NCI-H2196 (cell line): ENCODE data around the gene HK3.

Experiments
- DNase-seq: peaks from one replicate; lab custom pipeline; 2025; ENCODE audit not compliant: unreplicated experiment; lab: John Stamatoyannopoulos, UW

HK3 gene

DNA sequence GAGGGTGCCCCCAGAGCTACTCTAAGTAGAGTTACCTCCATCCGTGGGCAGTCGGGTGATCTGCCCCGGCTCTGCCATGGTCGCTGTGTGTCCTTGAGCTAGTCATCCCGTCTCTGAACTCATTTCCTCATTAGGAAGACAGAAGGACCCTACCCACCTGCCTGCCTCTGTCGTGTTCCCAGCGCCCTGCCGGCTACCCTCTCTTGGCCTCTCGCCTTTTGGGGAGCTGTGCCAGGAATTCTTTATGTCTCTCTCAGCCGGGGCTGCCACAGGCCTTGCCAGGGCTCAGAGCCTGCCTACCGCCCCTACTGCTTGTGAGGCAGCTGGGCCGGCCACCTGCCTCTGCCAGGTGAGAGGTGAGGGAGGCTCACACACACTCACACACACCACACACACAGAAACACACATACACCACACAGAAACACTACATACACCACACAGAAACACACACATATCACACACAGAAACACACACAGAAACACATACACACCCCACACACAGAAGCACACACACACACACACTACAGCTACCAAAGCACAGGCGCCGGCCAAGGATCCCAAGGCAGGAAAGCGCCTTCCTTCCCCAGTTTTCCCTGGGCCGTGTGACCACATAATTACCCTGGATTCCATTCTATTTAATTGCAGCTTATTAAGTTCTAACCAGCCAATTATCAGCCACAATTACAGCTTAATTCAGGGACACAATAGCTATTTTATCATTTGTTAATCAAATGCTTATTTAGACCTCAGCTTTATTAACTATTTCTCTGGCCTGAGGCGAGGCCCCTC lies 47.1 kb downstream of the HK3 start:
- peak; percentile 53 for DNase-seq

DNA sequence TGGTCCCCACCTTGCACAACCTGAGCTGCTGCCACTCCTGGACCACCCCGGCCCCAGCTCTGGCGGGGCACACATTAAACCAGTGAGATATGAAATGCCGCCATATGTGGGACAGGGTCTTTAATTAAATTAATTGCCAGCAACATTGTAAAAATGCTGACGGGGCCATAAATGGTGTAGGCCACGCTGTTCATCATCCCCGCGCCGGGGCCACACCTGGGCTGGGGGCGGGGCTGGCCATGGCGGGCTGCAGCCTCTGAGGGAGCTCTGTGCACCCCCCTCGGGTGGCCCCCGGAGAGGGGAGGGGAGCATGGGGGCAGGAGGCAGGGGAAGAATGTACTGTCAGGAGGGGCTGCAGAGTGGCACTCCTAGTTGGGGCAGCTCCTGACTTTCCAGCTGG lies 47.8 kb downstream of the HK3 start:
- DNase-seq = no peak

DNA sequence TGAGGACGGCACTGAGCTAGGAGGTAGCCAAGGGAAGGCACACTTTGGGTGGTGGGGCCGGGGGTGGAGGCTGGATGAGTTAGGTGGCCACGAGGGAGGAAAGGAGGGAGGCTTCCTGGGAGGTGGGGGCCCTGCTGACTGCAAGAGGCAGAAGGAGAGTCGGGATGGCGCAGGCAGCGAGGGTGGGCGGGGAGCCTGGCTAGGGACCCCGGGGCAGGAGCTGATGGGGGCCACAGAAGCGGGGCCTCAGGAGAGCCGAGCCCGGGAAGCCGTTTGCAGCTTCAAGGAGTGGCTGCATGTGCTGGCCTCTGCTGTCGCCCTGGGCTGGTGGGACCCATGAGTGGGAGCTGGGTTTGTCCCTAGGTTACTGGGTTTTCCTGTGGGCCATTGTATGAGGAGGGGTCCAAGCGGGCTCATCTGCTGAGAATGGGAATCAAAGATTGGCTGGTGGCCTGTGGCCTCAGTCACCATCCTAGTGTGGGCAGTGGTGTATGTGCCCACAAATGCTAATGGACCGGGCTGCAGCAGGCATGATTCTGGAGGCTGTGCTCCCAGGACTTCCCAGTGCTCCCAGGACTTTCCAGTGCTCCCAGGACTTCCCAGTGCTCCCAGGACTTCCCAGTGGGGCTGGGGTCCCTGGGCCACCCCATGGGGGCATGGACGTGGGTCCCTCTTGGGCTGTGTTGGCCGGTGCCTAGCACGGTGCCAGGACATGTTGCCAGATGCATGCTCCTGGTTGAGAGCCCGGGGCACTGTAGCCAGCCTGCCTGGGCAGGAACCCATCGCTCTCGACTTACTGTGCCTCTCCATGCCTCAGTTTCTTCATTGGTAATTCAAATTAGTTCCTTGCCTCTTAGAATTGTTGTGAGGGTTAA lies 48.5 kb downstream of the HK3 start:
- DNase-seq = no peak

DNA sequence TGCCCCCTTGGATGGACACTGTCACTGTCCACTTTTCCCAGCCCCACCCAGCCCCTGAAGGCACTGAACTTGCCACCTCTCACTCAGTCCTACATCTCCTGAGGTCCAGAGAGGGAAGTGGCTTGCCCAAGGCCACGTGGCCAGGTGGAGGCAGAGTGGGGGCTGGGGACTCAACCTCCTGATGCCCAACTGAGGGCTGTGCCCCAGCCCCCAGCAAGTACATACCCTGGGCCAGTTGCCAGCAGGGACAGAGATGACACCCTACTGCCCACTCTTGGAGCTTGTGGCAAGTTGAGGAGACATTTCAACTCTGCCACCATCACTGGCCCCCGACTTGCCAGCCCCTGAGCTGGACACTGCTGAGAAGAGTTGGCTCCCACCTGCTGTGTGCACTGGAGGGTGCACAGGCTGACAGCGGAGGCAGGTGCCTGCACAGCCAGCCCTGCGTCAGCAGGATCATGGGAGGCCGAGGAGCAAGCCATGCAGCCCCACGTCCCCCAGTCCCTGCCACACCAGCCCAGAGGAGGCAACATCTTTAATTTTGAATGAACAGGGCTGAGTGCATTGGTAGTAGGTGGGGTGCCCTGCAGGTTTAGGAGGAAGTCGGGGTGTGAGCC lies 49.4 kb downstream of the HK3 start:
- DNase-seq = no peak

DNA sequence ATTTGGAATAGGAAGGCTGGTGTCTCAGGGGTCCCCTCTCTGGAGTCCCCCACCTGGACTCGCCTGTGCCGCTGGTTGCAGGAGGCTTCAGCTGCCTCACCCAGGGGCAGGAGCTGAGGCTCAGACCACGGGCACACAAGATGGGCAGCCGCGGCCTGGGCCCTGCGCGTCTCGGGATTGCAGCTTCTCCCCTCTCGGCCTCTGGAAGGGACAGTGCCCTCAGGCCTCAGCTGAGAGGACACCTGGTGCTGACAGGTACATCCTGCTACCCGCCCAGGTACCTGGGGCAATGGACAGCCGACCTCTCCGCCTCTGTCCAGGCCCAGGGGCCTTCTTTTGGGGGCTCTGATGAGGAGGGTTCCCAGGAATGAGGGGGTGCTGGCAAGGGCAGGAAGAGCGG lies 50.5 kb downstream of the HK3 start:
- no peak for DNase-seq

DNA sequence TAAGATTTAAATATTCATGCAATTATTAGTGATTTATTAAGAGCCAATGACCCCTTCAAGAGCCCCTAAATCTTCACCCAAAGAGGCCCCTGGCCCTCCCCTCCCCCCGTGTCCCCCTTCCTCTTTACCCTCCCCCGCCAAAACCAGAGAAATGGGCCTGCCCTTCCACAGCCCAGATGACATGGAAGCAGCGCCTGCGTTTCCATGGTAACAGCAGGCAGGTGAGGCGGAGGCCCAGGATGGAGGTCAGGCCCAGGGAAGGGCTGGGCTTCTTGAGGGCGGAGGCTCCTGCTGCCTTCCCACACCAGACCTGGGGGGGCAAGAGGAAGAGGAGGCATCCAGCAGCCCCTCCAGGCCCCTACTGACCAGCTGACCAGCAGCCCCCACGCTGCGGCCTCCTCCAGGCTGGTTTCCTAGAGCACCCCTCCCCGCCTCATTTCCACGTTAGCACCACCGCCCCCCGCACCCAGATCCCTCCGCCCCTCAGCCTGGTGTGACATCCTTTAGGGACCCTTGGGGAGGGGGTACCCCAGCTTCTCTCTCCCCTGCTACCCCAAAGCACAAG lies 51.3 kb downstream of the HK3 start:
- DNase-seq = peak; percentile 32

DNA sequence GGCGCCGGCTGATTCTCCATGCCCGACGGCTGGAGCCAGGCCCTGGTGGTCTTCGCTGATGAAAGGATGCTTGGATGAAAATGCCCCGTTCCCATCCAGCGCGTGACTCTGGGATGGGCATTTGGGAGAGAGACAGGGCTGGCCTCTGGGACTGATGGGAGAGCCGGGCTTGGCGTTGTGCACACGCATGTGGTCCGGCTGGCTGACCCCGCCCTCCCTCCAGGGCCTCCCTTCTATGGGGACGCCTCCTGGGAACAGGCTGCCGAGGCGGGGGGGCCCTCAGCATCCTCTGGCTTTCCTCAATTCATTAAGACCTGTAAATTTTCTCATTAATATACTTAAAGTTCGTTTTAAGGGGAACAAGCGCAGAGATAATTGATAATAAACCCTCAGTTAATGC lies 52.0 kb downstream of the HK3 start:
- no peak for DNase-seq

DNA sequence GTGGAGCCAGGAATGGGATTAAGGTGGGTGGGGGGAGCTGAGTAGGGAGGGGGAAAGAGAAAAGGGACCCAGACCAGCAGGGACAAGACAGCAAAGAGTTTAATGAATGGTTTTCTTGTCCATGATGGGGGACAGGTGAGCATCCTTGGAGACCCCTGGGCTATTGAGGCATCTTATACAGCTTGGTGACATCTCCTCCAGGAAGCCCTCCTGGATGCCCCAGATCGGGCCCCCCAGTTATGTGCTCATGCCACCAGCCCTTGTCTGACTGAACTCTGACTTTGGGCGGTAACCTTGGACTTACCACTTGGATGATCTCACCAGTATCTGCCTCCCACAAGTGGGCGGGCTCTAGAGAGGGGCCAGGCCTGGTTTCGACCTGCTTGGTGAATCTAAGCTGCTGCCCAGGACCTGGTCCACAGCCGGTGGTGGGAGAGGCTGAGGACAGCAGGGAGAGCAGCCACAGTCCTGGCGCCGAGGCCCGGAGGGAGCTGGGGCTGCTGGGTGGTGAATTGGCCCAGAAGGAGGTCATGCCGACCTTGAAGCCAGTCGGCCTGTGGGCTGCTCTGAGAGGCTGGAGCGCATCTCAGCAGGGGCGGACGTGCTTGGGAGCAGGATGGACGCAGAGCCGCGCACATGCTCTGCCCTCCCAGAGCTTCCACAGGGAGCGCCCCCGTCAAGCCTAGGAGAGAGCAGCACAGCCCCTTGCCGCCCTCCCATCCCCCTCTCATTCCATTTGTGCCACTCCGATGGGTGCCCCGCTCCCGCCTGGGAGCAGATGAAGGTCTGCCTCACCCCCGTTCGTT lies 52.6 kb downstream of the HK3 start:
- DNase-seq = no peak

DNA sequence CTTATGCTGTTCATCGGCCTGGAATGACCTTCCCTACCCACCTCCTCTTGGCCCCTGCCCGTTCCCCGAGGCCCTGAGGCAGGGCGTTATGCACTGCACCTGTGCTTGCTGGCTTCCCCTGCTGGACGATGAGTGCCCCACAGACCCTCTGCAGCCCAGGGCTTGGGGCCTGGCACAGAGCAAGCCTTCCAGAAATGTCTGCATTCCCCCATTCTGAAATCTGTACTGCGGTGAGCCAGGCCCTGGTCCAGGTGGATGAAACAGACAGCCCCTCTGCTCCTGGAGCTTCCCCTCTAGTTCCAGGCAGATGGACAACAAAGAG lies 53.8 kb downstream of the HK3 start:
- no peak for DNase-seq

DNA sequence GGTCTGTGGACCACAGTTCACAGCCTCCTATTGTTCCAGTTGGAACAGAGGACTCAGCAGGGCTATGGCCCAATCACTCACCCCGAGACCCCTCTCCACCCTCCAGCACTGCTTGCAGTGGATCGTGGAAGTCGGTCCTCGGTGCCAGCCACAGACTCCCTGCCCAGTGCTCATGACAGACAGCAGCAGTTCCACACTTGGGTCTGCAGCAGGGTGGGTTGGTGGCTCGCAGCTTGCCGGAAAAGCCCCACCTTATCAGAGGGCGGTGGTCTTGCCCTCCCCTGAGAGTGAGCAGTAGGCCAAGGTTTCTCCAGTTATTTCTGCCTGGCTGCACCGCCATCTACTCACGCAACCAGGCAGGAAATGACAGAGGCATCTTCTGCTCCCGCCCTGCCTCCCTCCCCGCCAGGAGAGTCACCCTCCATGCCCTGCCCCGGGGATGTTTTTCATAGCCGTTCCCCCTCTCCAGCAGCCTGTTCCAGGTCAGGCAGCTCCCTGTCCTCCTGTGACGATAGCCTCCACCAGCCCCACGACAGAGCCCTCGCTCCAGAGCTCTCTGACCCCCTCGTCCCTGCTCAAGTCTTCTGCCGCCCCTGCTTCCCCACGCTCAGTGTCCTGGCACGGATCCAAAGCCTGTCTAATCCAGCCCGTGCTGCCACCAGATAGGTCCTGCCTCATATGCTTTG lies 54.3 kb downstream of the HK3 start:
- DNase-seq = no peak

DNA sequence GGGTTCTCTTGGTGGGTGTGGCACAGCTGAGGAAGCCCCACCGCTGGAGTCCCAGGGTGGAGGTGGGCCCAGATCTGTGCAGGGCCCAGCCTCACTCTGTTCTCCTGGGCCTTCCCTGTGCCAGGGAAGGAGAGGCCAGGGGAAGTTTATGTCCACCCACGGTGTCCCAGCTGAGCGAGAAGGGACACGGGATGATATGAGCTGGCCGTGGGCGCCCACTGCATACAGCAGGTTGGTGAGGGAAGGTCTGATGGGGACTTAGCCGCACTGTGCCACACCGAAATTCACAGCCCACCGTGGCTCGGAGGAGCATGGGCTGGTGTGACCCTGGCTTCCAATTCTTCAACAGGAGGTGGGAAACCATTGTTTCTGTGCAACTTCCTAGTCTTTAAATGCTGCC lies 54.9 kb downstream of the HK3 start:
- no peak for DNase-seq

DNA sequence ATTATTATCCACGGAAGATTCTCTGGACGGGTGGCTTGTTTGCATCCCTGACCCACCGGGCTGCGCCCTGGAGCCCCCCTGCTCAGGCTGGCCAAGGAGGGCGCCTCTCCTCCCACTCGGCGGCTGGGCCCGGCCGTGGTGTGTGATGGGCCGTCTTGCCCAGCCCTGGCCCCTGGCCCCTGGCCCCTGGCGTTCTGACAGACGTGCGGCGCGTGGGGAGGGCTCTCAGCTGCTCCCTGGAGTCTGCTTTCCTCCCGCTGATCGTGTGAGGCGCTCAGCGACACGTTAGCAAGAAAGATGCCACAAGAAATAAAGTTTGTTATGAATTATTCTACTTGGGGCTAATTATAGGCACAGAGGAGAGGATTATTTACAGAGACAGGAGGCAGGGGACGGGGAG lies 55.5 kb downstream of the HK3 start:
- no peak for DNase-seq

DNA sequence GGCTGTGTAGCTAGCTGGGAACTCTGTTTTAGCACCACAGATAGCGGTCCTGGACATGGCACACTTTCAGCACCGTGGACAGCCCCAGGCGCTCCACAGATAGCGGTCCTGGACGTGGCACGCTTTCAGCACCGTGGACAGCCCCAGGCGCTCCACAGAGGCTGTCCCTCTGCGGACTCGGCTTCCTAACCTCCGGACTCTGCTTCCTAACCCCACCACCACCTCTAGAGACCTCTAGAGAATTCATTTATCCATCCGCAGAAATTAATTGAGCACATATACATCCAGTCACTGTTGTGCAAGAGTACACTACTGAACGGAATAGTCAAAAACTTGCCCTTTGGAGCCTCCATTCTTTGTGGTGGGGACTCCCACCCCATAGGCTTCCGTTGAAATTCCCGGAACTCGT lies 61.4 kb downstream of the HK3 start:
- DNase-seq = no peak

DNA sequence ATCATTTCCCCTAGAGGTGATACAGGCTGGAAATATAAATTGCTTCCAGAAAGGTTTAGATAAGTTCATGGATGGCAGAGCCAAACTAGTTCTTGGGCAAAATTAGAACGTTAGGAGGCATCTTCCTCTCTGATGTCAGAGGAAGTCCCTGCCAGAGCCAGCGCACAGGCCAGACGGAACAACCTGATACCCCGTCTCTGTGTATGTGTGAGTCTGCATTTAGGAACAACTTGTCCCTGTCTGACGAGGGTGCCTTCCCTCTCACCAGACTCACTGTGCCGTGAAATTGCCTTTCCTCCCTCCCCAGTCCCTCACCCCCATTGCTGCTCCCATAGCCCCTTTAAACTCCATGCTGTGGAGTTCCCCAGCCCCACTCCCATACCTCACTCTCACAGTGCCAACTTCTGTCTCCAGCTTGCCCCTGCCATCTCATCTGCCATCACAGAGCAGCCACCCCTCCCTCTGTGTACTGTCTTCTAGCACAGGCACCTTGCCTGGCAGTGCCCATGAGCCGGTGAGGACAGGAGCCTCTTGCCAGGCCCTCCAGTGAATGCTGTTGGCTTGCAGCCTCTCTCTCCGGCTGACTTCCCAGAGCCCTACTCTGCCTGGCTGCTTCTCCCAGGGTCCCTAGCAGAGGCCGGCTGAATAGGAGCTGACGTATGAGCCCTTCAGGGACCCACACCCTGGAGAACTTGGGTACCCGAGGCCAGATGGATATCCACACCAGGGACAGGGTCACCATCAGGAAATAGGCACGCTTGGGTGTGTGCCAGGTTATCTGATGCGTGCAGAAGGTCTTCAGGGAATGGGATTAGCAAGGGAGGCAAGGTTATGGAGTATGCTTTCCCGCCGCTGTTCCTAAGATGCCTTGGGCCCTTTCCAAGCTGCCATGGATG lies 62.1 kb downstream of the HK3 start:
- DNase-seq = no peak

DNA sequence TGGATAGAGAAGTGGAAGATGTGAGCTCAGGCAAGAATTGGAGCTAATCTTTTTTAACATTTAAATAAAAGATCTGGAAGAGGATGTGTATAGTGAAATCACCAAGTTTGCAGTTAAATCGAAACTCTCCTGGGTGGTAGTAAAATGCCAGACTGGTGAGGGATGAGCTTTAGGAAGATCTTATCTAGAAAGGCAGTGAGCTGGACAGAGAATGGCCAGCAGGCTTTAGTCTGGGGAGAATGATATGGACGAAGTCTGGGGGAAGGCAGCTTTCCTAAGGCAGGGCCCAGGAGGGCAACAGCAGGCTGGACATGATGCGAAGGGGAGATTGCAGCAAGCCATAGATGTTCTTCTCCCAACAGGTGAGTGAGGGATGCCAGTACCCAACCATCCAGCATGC lies 63.2 kb downstream of the HK3 start:
- DNase-seq = no peak

DNA sequence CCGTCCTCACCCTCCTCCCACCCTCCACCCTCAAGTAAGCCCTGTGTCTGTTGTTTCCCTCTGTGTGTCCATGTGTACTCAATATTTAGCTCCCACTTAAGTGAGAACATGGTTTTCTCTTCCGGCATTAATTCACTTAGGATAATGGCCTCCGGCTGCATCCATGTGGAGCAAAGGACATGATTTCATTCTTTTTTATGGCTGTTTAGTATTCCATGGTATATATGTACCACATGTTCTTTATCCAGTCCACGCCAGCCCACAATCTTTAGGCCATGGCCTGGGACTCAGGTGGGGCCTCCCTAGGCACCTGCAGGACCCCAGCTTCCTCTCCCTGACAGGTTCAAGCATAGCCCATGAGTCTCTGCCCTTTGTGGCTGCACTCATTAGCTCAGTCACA lies 65.9 kb downstream of the HK3 start:
- DNase-seq = no peak

DNA sequence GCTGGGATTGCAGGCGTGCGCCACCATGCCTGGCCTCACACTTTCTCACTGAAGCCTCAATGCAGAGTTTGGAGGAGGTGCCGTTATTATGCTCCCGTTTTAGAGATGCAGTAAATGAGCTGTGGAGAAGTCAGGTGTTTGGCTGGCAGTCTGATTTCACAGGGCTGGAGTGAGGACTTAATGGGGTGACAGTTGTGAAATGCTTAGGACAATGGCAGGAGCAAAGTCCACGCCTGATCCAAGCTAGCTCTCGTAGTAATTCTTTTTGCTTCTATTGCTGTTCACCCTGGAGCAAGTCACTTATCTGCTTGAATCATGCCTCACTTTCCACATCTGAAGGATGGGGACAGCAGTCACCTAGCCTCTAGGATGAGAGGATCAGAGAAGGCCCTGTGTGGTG lies 67.0 kb downstream of the HK3 start:
- no peak for DNase-seq

DNA sequence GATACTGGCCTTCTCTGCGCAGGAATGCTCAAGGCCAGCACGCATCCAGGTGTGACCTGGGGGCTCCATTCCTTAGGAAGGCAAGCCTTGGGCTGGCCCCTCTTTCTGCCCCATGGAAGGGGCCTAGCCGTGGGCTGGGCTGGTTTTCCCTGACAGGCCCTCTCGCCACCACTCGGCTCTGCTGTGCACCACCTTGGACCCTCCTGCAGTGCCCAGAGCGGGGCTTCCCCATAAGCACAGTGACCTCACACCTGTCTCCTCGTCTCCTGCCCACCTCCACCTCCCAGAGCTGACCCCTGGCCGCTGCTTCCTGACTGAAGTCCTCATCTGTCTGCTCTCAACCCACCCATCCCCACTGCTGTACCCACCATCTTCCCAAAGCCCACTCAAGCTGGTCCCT lies 67.7 kb downstream of the HK3 start:
- no peak for DNase-seq

DNA sequence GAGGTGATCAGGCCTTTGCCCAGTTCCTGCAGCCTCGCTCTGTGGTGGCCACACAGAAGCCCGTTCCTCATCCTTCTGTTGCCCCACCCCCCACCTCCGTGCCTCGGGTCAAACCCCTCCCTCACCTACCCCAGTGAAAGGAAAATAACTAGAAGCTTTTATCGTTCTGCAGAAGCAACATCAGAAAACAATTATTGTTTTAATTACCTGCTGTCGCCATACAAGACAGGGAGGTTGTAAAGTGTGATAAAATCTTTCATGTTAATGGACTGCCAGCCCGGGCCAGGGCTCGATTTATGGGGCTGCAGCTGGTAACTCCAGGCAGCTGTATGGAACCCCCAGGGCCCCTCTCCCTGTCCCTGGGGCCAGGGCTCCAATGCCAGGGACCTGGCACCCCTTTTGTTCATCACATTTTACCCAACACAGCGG lies 68.1 kb downstream of the HK3 start:
- no peak for DNase-seq
